IMR-90 (cell line): ENCODE results near the gene RNU1-3. TPM values are rescaled to one million over a fixed set of nuclear protein-coding genes. Genes with fewer than 3 reads are reported as not detected.
"Not testable (repeated sequence)": the region's sequence is repeated elsewhere in the genome, so short reads cannot be mapped to it uniquely, and the experiment has no call there.

ENCODE experiments used
- ATAC-seq: fragments of 200-7000 bp; cut with Tn5 transposase; 2 replicates; pipeline ENCODE4 v1.9.1; 2020; ENCODE audit warnings: low read depth, mild to moderate bottlenecking, moderate library complexity
- BruUV-seq: library from RNA; stranded (reverse); fragments of 400-500 nt; replicated peaks from 2 replicates; lab custom pipeline; 2021; lab: Mats Ljungman, UMichigan
- CTCF ChIA-PET: fragments of 300-600 bp; formaldehyde crosslinking; extraction: SDS; loops from one replicate; lab custom pipeline; 2021; ENCODE audit warnings: antibody characterized with exemption; lab: Yijun Ruan, JAX
- POLR2A ChIA-PET: fragments of 300-600 bp; sonication (Branson Sonifier 250); formaldehyde crosslinking; loops from one replicate; lab custom pipeline; 2022; ENCODE audit warnings: antibody characterized with exemption; ENCODE audit not compliant: unreplicated experiment; lab: Charles Lee
- DNase-seq: peaks from one replicate; pipeline ENCODE4 v3.0.0; 2013
- H2AFZ ChIP-seq: replicated peaks from 2 replicates; pipeline ENCODE3; 2013; ENCODE audit warnings: low read length, mild to moderate bottlenecking; ENCODE audit not compliant: poor library complexity
- H2AK5ac ChIP-seq: 2 replicates; pipeline ENCODE4 v1.6.1; 2013; ENCODE audit warnings: low read depth, low read length, inconsistent platforms
- H2AK9ac ChIP-seq: replicated peaks from 2 replicates; pipeline ENCODE3; 2013; ENCODE audit warnings: mild to moderate bottlenecking, low read depth, low read length, moderate library complexity; ENCODE audit not compliant: poor library complexity
- H2BK120ac ChIP-seq: 2 replicates; pipeline ENCODE4 v1.6.1; 2013; ENCODE audit warnings: low read depth, low read length, inconsistent platforms
- H2BK15ac ChIP-seq: 3 replicates; pipeline ENCODE4 v1.6.1; 2013; ENCODE audit warnings: low read depth, low read length, inconsistent platforms
- H2BK20ac ChIP-seq: 2 replicates; pipeline ENCODE4 v1.6.1; 2013; ENCODE audit warnings: low read depth, mild to moderate bottlenecking, inconsistent platforms, low read length, moderate library complexity
- H2BK5ac ChIP-seq: 2 replicates; pipeline ENCODE4 v1.6.1; 2013; ENCODE audit warnings: mild to moderate bottlenecking, low read depth, low read length, inconsistent platforms; ENCODE audit not compliant: poor library complexity, severe bottlenecking
- H3K14ac ChIP-seq: replicated peaks from 2 replicates; pipeline ENCODE4 v1.6.1; 2013; ENCODE audit warnings: low read depth, low read length, inconsistent platforms
- H3K18ac ChIP-seq: 2 replicates; pipeline ENCODE4 v1.6.1; 2013; ENCODE audit warnings: low read depth, low read length, control low read depth
- H3K23ac ChIP-seq: 2 replicates; pipeline ENCODE4 v1.6.1; 2013; ENCODE audit warnings: low read depth, low read length, inconsistent platforms
- H3K27ac ChIP-seq: 2 replicates; pipeline ENCODE4 v1.5.1; 2013; ENCODE audit warnings: mild to moderate bottlenecking, control low read depth, low read length; ENCODE audit not compliant: insufficient read depth
- H3K27me3 ChIP-seq: 2 replicates; pipeline ENCODE4 v1.6.1; 2013; ENCODE audit warnings: low read length; ENCODE audit not compliant: control insufficient read depth, insufficient read depth
- H3K36me3 ChIP-seq: 2 replicates; pipeline ENCODE4 v1.6.1; 2013; ENCODE audit warnings: low read length, mixed read lengths; ENCODE audit not compliant: control insufficient read depth, insufficient read depth
- H3K4ac ChIP-seq: 2 replicates; pipeline ENCODE4 v1.6.1; 2013; ENCODE audit warnings: low read depth, low read length, inconsistent platforms
- H3K4me1 ChIP-seq: 2 replicates; pipeline ENCODE4 v1.6.1; 2013; ENCODE audit warnings: low read length, mixed read lengths; ENCODE audit not compliant: control insufficient read depth, insufficient read depth
- H3K4me2 ChIP-seq: 2 replicates; pipeline ENCODE4 v1.6.1; 2013; ENCODE audit warnings: low read depth, mild to moderate bottlenecking, control low read depth, low read length, moderate library complexity
- H3K4me3 ChIP-seq: 2 replicates; pipeline ENCODE4 v1.5.1; 2013; ENCODE audit warnings: low read depth, mild to moderate bottlenecking, control low read depth, low read length, moderate library complexity; ENCODE audit not compliant: insufficient read depth
- H3K56ac ChIP-seq: 2 replicates; pipeline ENCODE4 v1.6.1; 2013; ENCODE audit warnings: low read length, inconsistent platforms; ENCODE audit not compliant: insufficient read depth; ENCODE audit errors: extremely low read depth
- H3K79me1 ChIP-seq, 2 experiments: 2 replicates each; pipeline ENCODE4 v1.6.1; 2013; ENCODE audit warnings: low read length in 2 of 2, inconsistent platforms in 1 of 2, low read depth in 1 of 2
- H3K9ac ChIP-seq: 2 replicates; pipeline ENCODE4 v1.6.1; 2013; ENCODE audit warnings: low read depth, low read length, control low read depth
- H3K9me1 ChIP-seq: 2 replicates; pipeline ENCODE4 v1.6.1; 2013; ENCODE audit warnings: low read length, inconsistent platforms; ENCODE audit not compliant: insufficient read depth
- H3K9me3 ChIP-seq: 2 replicates; pipeline ENCODE4 v1.6.1; 2013; ENCODE audit warnings: low read length; ENCODE audit not compliant: control insufficient read depth, insufficient read depth
- H4K20me1 ChIP-seq: 2 replicates; pipeline ENCODE4 v1.6.1; 2013; ENCODE audit warnings: low read length, inconsistent platforms; ENCODE audit not compliant: insufficient read depth
- H4K5ac ChIP-seq: 2 replicates; pipeline ENCODE4 v1.6.1; 2013; ENCODE audit warnings: mild to moderate bottlenecking, low read depth, low read length, control low read depth
- H4K8ac ChIP-seq, 2 experiments: 2 replicates each; pipeline ENCODE4 v1.6.1; 2013; ENCODE audit warnings: low read depth in 2 of 2, low read length in 2 of 2, control low read depth in 1 of 2, inconsistent platforms in 1 of 2
- H4K91ac ChIP-seq: 2 replicates; pipeline ENCODE4 v1.6.1; 2013; ENCODE audit warnings: low read depth, low read length, inconsistent platforms; ENCODE audit not compliant: insufficient read depth
- WGBS, 2 experiments: methylation state at CpG; one replicate each; pipeline versions ENCODE4 v1.1.5 to v1.1.7; 2013; ENCODE audit warnings: missing lambda C conversion rate in 2 of 2; ENCODE audit not compliant: insufficient read length in 1 of 2; ENCODE audit errors: extremely low coverage in 2 of 2; 5-methylcytosine and 5-hydroxymethylcytosine counted together
- dilution Hi-C: fragments of 300-500 bp; cut with HindIII; formaldehyde crosslinking; loops from one replicate; pipeline ENCODE4 v1.14.3; 2018; ENCODE audit warnings: low sequenced_read_pairs; ENCODE audit not compliant: unreplicated experiment
- in situ Hi-C: fragments of 300-500 bp; cut with MboI; formaldehyde crosslinking; loops from 3 replicates; pipeline ENCODE4 v1.14.3; 2019; ENCODE audit warnings: low sequenced_read_pairs, inconsistent platforms, mixed read lengths
- intact Hi-C: fragments of 100-400 bp; cut with micrococcal nuclease; formaldehyde crosslinking; loops from 2 replicates; pipeline ENCODE4 v1.10.0; 2022
- polyA plus RNA-seq, 3 experiments: library from polyadenylated mRNA; depleted of rRNA; stranded (reverse); fragments of >200 nt; gene quantifications; 2 replicates each; pipeline ENCODE4 v1.2.3, GENCODE V29; 2012; ENCODE audit warnings: low replicate concordance in 1 of 3
- total RNA-seq: library from RNA; depleted of rRNA; stranded (reverse); fragments of >200 nt; gene quantifications from 2 replicates; pipeline ENCODE4 v1.2.3, GENCODE V29; 2012

The RNU1-3 gene
- total and polyA plus RNA-seq, 2 of the 4 experiments (the other 2 are of a cell fraction) = under 0.01 TPM; not detected in 1

DNA sequence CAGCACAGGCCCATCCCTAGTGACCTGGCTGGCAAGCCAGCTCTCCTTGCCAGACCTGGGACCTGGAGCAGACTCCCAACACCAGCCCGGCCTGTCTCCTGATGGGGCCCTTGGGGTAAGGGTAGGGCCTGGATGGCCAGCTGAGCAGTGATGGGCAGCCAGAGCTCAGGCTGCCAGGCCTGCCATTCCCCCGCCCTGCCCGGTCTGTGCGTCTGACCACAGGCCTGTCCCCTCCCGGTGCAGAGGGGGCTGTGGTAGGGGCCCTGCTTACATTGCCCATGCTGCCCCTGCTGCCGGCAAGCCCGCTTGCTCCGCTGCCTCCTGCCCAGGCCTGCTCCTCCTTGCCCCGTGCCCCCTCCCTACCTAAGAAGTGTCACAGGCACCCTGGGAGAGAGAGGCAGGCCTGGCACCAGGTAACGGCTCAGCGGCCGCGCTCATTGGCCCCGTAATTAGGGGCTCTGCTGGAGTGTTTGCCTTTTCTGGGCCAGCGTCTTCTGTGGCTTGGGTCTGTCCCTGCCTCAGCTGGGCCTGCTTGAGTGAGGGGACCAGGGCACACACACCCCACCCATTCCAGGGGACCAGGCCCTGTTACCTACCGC is 37.9 kb upstream of the RNU1-3 start:
- CTCF ChIA-PET = interaction anchor here (0.6 kb wide), 1 partner anchor 16 kb away, joined by 3 read pairs; no protein-coding TSS in a partner anchor
- H3K23ac ChIP-seq, in situ Hi-C loops, H3K27ac ChIP-seq, H2AK9ac ChIP-seq, H3K4me1 ChIP-seq, H3K18ac ChIP-seq, H2AK5ac ChIP-seq, BruUV-seq, dilution Hi-C loops, H4K5ac ChIP-seq, ATAC-seq, H3K4me3 ChIP-seq, H3K14ac ChIP-seq, POLR2A ChIA-PET, H3K4ac ChIP-seq, intact Hi-C loops, H2AFZ ChIP-seq, H4K91ac ChIP-seq, H3K56ac ChIP-seq, H3K9me1 ChIP-seq, H4K20me1 ChIP-seq, H3K36me3 ChIP-seq, H2BK15ac ChIP-seq, H3K9me3 ChIP-seq, DNase-seq, H3K79me1 ChIP-seq, H4K8ac ChIP-seq, H3K9ac ChIP-seq, H3K27me3 ChIP-seq, H2BK20ac ChIP-seq, H2BK5ac ChIP-seq, H2BK120ac ChIP-seq, H3K4me2 ChIP-seq: not testable (repeated sequence)
- WGBS, 2 experiments = no CpG with 5 or more reads among the region's 16 CpGs

DNA sequence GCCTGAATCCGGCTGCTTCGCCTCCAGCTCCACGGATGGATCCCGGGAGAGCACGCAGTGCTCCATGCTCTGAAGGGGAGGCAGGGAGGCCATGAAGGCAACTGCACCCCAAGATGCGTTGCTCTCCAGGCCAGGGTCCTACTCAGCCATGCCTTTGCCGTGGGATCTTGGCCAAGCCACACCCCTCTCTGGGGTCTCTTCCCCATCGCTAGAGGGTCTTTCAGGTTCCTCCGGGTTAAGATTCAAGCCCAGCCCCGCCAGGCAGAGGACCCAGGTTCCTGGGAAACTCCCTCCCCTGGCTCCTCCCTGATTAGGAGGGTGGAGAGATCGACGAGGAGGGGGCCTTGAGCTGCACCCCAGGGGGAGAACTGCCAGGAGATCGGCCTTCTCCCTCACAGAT is 37.3 kb upstream of the RNU1-3 start:
- H3K18ac ChIP-seq, H4K8ac ChIP-seq, H3K4ac ChIP-seq, H2BK15ac ChIP-seq, H2BK120ac ChIP-seq, H2AFZ ChIP-seq, BruUV-seq, H3K14ac ChIP-seq, H3K79me1 ChIP-seq, H3K4me3 ChIP-seq, intact Hi-C loops, H3K56ac ChIP-seq, H2BK20ac ChIP-seq, H3K4me2 ChIP-seq, H4K20me1 ChIP-seq, H3K9me3 ChIP-seq, in situ Hi-C loops, H2BK5ac ChIP-seq, H4K91ac ChIP-seq, H3K9me1 ChIP-seq, H3K27me3 ChIP-seq, dilution Hi-C loops, ATAC-seq, POLR2A ChIA-PET, H2AK5ac ChIP-seq, H3K27ac ChIP-seq, H3K36me3 ChIP-seq, H3K23ac ChIP-seq, H2AK9ac ChIP-seq, H3K4me1 ChIP-seq, DNase-seq, H3K9ac ChIP-seq, H4K5ac ChIP-seq: not testable (repeated sequence)
- WGBS, 2 experiments = no CpG with 5 or more reads among the region's 13 CpGs
- CTCF ChIA-PET = interaction anchor here (0.6 kb wide), 1 partner anchor 15 kb away, joined by 3 read pairs; no protein-coding TSS in a partner anchor
